ENCODE measurements around the gene ATP2C1. TPM values are rescaled to one million over a fixed set of nuclear protein-coding genes. Genes with fewer than 3 reads are reported as not detected.

ATP2C1 gene
- total and polyA plus RNA-seq, 2 of the 13 experiments (the other 11 are each of a cell fraction or from before 2014, with no cell fraction given): 32.4 to 37.6 TPM

- TF ChIP-seq, protein P1, sequence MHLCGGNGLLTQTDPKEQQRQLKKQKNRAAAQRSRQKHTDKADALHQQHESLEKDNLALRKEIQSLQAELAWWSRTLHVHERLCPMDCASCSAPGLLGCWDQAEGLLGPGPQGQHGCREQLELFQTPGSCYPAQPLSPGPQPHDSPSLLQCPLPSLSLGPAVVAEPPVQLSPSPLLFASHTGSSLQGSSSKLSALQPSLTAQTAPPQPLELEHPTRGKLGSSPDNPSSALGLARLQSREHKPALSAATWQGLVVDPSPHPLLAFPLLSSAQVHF (CRISPR knock-in tag; IDR thresholded peaks at IDR 0.05): no peak
- TF ChIP-seq ZHX1 (CRISPR knock-in tag; IDR thresholded peaks at IDR 0.05; ENCODE audit: low read depth) (no peak), ZBTB7B (CRISPR knock-in tag; IDR thresholded peaks at IDR 0.05) (no peak), THRA (CRISPR knock-in tag; IDR thresholded peaks at IDR 0.05; ENCODE audit: borderline replicate concordance) (no peak), GATA4 (IDR thresholded peaks at IDR 0.05; ENCODE audit: borderline replicate concordance, low read depth) (no peak), ATF1 (CRISPR knock-in tag; IDR thresholded peaks at IDR 0.05) (no peak), ZNF318 (CRISPR knock-in tag; IDR thresholded peaks at IDR 0.05) (no peak), ZNF709 (CRISPR knock-in tag; IDR thresholded peaks at IDR 0.05) (no peak)
- TF ChIP-seq, protein P2, sequence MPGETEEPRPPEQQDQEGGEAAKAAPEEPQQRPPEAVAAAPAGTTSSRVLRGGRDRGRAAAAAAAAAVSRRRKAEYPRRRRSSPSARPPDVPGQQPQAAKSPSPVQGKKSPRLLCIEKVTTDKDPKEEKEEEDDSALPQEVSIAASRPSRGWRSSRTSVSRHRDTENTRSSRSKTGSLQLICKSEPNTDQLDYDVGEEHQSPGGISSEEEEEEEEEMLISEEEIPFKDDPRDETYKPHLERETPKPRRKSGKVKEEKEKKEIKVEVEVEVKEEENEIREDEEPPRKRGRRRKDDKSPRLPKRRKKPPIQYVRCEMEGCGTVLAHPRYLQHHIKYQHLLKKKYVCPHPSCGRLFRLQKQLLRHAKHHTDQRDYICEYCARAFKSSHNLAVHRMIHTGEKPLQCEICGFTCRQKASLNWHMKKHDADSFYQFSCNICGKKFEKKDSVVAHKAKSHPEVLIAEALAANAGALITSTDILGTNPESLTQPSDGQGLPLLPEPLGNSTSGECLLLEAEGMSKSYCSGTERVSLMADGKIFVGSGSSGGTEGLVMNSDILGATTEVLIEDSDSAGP (CRISPR knock-in tag; IDR thresholded peaks at IDR 0.05; ENCODE audit: borderline replicate concordance): no peak
These were observed 107.2 kb downstream of the ATP2C1 start (continued) for GRCh38 chr3:131001071-131001470.

Data from HepG2 (cell line).